Smooth muscle cell (in vitro differentiated cells): ENCODE results near the gene GLCE. TPM values are rescaled to one million over a fixed set of nuclear protein-coding genes. Genes with fewer than 3 reads are reported as not detected.
"Not testable (repeated sequence)": the region's sequence is repeated elsewhere in the genome, so short reads cannot be mapped to it uniquely, and the experiment has no call there.

Source experiments
- DNase-seq: peaks from one replicate; lab custom pipeline; 2025; ENCODE audit not compliant: unreplicated experiment; lab: John Stamatoyannopoulos, UW
- H2AFZ ChIP-seq: fragments of 200-600 bp; sonication (generic); 2 replicates; pipeline ENCODE4 v1.6.0; 2016; ENCODE audit warnings: antibody characterized with exemption, low read depth, mild to moderate bottlenecking
- H3F3A ChIP-seq: fragments of 200-600 bp; sonication (generic); 2 replicates; pipeline ENCODE4 v1.6.0; 2017; ENCODE audit warnings: antibody characterized with exemption, low read depth
- H3K27ac ChIP-seq: fragments of 200-600 bp; sonication (generic); 2 replicates; pipeline ENCODE4 v1.5.1; 2016; ENCODE audit warnings: low read depth, mild to moderate bottlenecking
- H3K27me3 ChIP-seq: fragments of 200-600 bp; sonication (generic); 2 replicates; pipeline ENCODE4 v1.6.1; 2016; ENCODE audit warnings: low read depth, mild to moderate bottlenecking
- H3K36me3 ChIP-seq: fragments of 200-600 bp; sonication (generic); 2 replicates; pipeline ENCODE4 v1.5.1; 2016; ENCODE audit warnings: low read depth
- H3K4me1 ChIP-seq: fragments of 200-600 bp; sonication (generic); 2 replicates; pipeline ENCODE4 v1.5.1; 2016; ENCODE audit warnings: low read depth
- H3K4me2 ChIP-seq: fragments of 200-600 bp; sonication (generic); 2 replicates; pipeline ENCODE4 v1.6.0; 2016; ENCODE audit warnings: mild to moderate bottlenecking
- H3K4me3 ChIP-seq: fragments of 200-600 bp; sonication (generic); 2 replicates; pipeline ENCODE4 v1.5.1; 2016; ENCODE audit warnings: mild to moderate bottlenecking
- H3K79me2 ChIP-seq: fragments of 200-600 bp; sonication (generic); 2 replicates; pipeline ENCODE4 v1.6.0; 2016; ENCODE audit warnings: low read depth, mild to moderate bottlenecking
- H3K9ac ChIP-seq: fragments of 200-600 bp; sonication (generic); 2 replicates; pipeline ENCODE4 v1.6.0; 2016; ENCODE audit warnings: low read depth
- H3K9me3 ChIP-seq: fragments of 200-600 bp; sonication (generic); replicated peaks from 2 replicates; pipeline ENCODE4 v1.5.1; 2016; ENCODE audit warnings: low read depth
- H4K20me1 ChIP-seq: fragments of 200-600 bp; sonication (generic); 2 replicates; pipeline ENCODE4 v1.6.0; 2016; ENCODE audit warnings: low read depth
- WGBS: methylation state at CpG from one replicate; pipeline ENCODE4 v1.1.7; 2016; ENCODE audit warnings: low lambda C conversion rate; 5-methylcytosine and 5-hydroxymethylcytosine counted together
- polyA plus RNA-seq: library from polyadenylated mRNA; unstranded; fragments of >200 nt; fragmentation: Nextera tagmentation; extraction: Ambion mirVana; gene quantifications from 2 replicates; pipeline ENCODE4 v1.2.1, GENCODE V29; 2016
- total RNA-seq: library from RNA; depleted of rRNA; stranded (reverse); fragments of >200 nt; gene quantifications from 2 replicates; pipeline ENCODE4 v1.2.3, GENCODE V29; 2014
- TF ChIP-seq, protein P1 (sequence below): fragments of 200-600 bp; sonication (generic); IDR thresholded peaks from 2 replicates; pipeline ENCODE4 v1.5.1; 2017; ENCODE audit warnings: borderline replicate concordance, mild to moderate bottlenecking, antibody characterized with exemption; ENCODE audit not compliant: insufficient read depth, poor library complexity, severe bottlenecking

Gene GLCE
- total and polyA plus RNA-seq, 2 experiments from 2014 or later = 8.3 to 26.6 TPM

DNA sequence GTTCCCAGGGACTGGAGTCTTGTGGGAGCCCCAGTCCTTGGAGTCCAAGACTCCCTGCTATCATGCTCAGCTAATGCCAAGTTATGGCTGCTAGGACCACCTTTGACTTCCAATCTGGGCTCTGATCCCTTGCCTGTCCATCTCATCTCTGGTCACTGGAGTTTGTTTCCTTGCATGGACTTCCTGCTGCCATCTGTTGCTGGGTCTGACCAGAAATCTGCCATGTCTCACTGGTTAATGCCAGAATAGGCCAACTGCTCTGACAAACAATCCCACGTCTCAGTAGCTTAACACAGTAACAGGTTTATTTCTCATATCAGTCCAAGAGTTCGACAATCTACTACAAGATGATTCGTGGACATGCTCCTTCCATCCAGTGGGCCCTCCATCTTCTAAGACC lies 10.1 kb upstream of the GLCE start:
- H3K36me3 ChIP-seq = no peaks in the 10 kb centered on the region
- no peak overlapping the region for H3K9ac ChIP-seq
- H2AFZ ChIP-seq = no peak overlapping the region
- no peak overlapping the region for H3K27ac ChIP-seq
- TF ChIP-seq, protein P1, sequence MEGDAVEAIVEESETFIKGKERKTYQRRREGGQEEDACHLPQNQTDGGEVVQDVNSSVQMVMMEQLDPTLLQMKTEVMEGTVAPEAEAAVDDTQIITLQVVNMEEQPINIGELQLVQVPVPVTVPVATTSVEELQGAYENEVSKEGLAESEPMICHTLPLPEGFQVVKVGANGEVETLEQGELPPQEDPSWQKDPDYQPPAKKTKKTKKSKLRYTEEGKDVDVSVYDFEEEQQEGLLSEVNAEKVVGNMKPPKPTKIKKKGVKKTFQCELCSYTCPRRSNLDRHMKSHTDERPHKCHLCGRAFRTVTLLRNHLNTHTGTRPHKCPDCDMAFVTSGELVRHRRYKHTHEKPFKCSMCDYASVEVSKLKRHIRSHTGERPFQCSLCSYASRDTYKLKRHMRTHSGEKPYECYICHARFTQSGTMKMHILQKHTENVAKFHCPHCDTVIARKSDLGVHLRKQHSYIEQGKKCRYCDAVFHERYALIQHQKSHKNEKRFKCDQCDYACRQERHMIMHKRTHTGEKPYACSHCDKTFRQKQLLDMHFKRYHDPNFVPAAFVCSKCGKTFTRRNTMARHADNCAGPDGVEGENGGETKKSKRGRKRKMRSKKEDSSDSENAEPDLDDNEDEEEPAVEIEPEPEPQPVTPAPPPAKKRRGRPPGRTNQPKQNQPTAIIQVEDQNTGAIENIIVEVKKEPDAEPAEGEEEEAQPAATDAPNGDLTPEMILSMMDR = no peak
- no peak overlapping the region for H3K4me2 ChIP-seq
- no peaks in the 10 kb centered on the region for H3K4me1 ChIP-seq
- H3F3A ChIP-seq = no peaks in the 10 kb centered on the region
- DNase-seq = no peak
- WGBS = 87% methylated on average over 3 of the region's 3 CpGs
- no peaks in the 10 kb centered on the region for H3K79me2 ChIP-seq
- no peaks in the 10 kb centered on the region for H4K20me1 ChIP-seq
- H3K27me3 ChIP-seq = peaks cover 34% of the 10 kb centered on the region
- H3K4me3 ChIP-seq = no peak overlapping the region
- no peaks in the 10 kb centered on the region for H3K9me3 ChIP-seq

DNA sequence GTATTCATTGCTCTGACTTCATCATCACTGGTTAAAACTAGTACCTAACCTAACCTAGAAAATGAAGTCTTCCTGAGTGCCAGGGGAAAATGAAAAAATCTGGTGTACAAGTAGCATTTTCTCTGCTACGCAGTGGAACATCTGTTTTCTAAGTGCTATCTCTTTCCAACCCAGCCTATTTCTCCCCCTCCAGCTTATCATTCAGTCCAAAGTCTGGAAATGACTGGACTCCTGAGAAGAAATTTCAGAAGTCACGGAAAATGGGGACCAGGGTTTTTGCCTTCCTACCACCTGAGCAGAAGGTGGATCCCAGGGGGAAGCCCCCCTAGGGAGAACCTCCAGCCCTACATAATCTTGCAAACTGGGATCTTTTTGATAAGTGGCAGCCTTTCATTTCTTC lies 9.6 kb upstream of the GLCE start:
- Histone ChIP-seq H3K9me3 (no peaks in the 10 kb centered on the region), H3K27me3 (peaks cover 34% of the 10 kb centered on the region), H3K4me2 (no peak overlapping the region), H3F3A (no peaks in the 10 kb centered on the region), H4K20me1 (no peaks in the 10 kb centered on the region), H3K4me1 (no peaks in the 10 kb centered on the region), H3K79me2 (no peaks in the 10 kb centered on the region), H3K9ac (no peak overlapping the region), H3K27ac (no peak overlapping the region), H3K36me3 (no peaks in the 10 kb centered on the region), H3K4me3 (no peak overlapping the region), H2AFZ (no peak overlapping the region)
- TF ChIP-seq, protein P1 = no peak
- WGBS = 92% methylated on average over 2 of the region's 2 CpGs
- no peak for DNase-seq

DNA sequence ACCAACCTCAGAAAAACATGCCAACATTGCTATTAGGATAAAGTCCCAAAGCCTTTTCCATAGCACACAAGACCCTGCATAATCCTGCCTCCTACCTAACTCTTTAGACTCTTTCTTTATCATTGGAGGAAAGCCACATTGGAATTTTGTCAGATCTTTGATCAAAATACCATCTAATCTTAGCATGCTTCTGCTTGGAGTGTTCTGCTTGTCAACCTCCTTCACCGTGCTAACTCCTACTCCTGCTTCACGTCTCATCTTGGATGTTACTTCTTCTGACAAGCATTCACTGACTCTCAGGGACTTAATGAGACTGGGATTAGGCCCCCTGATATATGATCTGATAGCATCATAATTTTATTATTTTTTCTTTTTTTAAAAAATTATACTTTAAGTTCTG lies 7.4 kb upstream of the GLCE start:
- no peak overlapping the region for H2AFZ ChIP-seq
- H3K4me1 ChIP-seq = no peaks in the 10 kb centered on the region
- no peaks in the 10 kb centered on the region for H3K79me2 ChIP-seq
- no peaks in the 10 kb centered on the region for H3K9me3 ChIP-seq
- no peaks in the 10 kb centered on the region for H3K36me3 ChIP-seq
- no peak overlapping the region for H3K4me2 ChIP-seq
- H3F3A ChIP-seq = no peaks in the 10 kb centered on the region
- H3K27me3 ChIP-seq = peaks cover 30% of the 10 kb centered on the region
- whole genome bisulfite sequencing = 56% methylated on average over 2 of the region's 2 CpGs
- no peak overlapping the region for H3K27ac ChIP-seq
- no peak overlapping the region for H3K9ac ChIP-seq
- no peaks in the 10 kb centered on the region for H4K20me1 ChIP-seq
- TF ChIP-seq, protein P1 = no peak
- no peak for DNase-seq
- H3K4me3 ChIP-seq = no peak overlapping the region

DNA sequence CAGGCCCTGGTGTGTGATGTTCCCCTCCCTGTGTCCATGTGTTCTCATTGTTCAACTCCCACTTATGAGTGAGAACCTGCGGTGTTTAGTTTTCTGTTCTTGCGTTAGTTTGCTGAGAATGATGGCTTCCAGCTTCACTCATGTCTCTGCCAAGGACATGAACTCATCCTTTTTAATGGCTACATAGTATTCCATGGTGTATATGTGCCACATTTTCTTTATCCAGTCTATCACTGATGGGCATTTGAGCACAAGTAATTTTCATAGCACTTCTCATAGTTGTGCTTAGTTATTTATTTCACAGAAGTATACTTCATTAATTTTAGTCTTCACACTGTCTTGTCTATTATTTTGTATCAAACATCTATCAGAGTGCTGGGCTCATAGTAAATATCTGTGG lies 6.8 kb upstream of the GLCE start:
- H3K9ac ChIP-seq, H3K9me3 ChIP-seq, H3K27ac ChIP-seq, DNase-seq, H3F3A ChIP-seq, H3K4me1 ChIP-seq, H3K4me2 ChIP-seq, H3K36me3 ChIP-seq, H3K79me2 ChIP-seq, H4K20me1 ChIP-seq, H3K4me3 ChIP-seq, H2AFZ ChIP-seq: not testable (repeated sequence)
- peaks cover 24% of the 10 kb centered on the region for H3K27me3 ChIP-seq
- WGBS = 94% methylated on average over 2 of the region's 2 CpGs
